IPS-NIHi7 (cell line): ENCODE measurements around the gene PPAN.

Source experiments
- DNase-seq: peaks from one replicate; pipeline ENCODE4 v3.0.0; 2012; ENCODE audit warnings: mixed read lengths; ENCODE audit errors: extremely low spot score

PPAN gene

DNA sequence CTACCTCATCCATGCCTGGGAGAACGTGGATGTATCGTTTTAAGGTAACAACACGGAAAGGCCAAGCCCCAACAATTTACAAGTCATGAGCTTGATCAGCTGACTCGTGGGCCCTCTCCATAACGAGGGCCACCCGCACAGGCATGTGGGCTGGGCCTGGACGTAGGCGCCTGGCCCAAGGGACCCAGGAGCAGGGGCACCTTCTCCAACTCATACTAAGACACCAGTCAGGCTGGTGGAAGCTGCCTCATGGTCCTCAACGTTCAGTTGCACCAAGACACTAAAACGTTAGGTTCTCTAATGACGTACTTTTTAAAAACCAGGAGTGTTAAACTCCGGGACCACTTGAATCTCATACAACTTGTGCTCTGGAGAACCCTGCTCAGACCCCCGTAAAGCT is 35.3 kb downstream of the PPAN start:
- DNase-seq, result no peak

DNA sequence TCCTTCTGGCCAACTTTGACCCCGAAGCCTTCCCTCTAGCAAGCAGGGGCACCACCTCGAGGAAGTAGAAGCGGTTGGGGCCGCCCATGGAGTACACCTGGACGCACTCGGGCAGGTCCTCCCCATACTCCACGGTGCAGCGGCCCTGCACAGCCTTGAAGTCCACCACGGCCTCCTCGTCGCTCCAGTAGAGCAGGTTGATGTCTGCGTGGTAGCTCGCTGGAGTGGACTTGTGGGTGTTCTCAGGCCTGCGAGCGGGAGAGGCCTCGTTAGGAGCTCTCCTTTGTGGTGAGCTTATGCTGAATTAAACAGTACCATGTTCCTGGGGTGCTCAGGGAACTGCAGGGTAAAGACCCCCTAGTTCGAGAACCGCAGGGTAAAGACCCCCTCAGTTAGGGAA is 35.8 kb downstream of the PPAN start:
- DNase-seq, result no peak

DNA sequence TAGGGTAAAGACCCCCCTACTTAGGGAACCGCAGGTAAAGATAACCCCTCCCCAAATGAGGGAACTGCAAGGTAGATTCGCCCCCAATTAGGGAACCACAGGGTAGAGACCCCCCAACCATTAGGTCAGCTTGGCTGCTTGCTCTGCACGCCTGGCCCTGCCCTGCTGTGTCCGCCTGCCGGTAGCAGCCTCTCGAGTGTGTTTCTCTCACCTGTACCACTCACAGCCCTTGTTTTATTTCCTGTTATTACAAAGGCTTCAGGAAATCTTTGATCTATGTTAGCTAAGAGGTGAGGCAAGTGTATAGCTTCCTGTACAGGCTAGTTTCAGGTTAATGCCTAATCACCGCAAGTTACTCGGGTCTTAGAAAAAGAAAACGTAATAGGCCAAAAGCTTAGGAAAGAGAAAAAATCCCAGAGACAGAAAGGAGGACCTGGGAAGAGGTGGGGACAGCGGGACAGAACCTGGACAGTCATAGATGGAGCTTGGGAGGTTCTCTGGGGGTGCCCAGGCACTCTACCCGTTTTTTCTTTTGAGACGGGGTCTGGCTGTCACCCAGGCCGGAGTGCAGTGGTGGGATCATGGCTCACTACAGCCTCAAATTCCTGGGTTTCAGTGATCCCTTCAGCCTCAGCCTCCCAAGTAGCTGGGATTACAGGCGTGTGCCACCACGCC is 36.7 kb downstream of the PPAN start:
- DNase-seq, result no peak

DNA sequence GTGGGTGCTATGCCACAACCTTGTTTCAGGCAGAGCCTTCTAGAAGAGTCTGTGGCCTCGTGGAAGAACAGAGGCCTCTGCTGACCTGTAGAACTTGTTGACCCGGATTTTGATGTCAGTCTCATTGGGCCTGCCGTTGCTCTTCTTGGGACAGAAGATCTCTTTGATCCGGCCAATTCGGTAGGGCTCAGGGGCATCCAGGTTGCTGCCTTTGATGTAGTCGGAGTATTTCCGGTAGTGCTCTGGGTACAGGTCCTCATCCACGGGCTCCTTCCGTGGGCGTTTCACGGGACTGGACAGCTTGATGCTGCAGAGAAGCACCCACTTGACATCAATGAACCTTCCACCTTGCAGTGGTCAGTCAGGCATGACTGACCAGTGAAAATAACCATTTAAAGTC is 37.5 kb downstream of the PPAN start:
- no peak for DNase-seq

DNA sequence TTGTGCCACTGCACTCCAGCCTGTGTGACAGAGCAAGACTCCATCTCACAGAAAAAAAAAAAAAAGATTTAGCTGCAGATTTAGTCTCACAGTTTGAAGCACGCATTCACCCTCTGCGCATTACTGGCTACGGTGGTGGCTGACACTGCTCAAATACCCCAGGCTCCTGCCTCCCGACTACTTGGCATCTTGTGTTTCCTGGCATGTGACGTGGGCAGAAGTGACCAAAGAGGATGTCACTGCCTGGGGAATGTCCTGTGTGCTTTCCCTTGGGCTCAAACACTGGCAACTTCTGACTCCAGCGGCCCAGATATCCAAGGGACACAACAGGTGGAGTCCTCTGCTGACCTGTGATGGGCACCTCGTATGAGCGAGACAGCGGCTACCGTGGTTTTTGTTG is 38.2 kb downstream of the PPAN start:
- DNase-seq, result no peak

DNA sequence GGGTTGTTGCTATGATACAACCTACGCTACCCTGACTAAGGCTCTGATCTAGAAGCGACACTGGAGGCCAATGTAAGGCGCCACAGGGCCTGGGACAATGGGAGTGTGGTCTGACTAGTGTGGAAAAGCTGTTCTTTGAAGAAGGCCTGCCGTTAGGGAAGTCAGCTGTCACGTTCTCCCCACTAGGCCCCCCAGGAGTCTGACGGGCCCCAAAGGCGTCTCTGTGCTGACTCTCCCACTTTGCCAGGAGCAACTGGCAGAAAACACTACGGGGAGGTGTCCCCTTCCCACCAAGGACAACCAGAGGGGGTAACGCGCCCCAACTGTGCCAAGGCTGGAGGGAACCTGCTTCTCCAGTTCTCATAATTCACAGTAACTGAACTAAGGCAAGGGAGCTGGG is 38.9 kb downstream of the PPAN start:
- no peak for DNase-seq

DNA sequence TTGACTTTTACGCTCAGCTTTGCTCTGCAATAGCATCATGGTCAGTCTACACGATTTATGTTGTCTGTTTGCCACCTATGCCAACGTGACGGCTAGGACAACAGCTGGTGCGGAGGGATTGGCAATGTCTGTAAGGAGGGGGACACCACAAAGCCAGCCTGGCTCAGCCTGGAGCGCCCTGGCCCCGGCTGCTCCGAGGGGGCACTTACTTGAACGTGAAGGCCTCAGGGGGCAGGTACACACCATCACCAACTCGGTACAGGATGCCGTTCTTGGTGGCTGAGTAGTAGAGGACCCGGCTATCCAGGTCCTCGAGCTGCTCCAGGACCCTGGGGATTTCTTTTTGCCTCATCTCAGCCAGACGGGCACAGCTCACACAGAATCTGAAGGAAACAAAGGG is 40.0 kb downstream of the PPAN start:
- no peak for DNase-seq

DNA sequence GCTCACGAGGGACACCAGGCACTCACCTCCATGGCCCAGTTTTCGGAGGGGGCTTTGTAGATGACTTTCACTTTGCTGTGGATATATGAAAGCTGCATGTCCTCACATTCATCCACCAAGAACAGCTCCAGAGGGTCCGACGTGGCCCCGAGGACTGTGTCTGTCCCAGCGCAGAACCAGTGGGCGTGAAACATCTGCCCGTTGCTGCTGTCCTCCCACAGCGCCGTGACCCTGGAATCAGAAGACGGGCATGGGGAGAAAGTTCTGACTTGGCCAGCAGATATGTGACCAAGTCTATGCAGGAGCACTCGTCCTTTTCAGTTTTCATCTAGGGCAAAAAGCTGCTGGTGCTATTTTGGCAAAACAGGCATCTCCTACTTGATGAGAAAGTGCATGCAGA is 43.3 kb downstream of the PPAN start:
- no peak for DNase-seq

DNA sequence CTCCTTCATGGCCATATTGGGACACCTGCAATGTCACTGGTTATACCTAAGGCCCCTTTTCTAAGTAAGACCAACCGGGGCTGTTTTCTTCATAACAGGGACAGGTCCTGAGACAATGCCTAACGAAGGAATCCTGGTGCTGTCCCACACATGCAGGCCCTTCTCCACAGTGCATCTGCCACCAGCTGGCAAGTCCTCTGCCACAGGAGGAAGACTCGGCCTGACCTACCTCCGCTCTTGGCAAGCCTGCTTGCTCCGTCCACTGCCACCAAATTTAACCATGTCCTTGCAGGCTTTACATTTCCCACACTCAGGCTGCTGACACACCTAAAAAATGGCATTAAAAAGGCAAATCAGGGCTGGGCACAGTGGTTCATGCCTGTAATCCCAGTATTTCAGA is 45.4 kb downstream of the PPAN start:
- no peak for DNase-seq

DNA sequence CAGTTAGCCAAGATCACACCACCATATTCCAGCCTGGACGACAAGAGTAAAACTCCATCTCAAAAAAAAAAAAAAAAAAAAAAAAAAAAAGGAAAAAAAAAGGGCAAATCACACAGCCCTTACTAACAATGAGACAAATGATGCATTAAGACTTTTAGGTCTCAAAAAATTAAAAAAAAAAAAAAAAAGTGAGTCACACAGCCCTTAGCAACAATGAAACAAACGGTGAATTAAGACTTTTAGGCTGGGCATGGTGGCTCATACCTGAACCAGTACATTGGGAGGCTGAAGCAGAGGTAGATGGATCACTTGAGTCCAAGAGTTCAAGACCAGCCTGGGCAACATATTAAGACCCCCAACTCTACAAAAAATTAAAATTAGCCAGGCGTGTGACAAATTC is 45.9 kb downstream of the PPAN start:
- no peak for DNase-seq

DNA sequence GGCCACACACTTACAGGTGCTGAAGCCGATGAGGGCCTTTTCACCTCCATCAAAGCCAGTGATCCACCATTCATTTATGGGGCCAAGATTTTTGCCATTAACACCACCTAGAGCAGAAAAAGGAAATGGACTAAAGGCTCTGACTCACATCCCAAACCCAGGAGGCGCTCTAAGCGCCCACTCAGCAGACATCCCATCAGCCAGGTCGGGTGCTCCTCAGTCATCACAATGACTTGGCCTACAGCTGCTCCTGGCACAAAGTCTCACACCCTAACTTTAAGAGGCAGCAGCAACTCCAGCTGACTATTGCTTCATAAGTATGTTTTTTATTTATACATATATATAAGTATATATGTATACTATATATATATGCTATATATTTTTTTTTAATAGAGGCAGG is 49.7 kb downstream of the PPAN start:
- DNase-seq, result no peak

DNA sequence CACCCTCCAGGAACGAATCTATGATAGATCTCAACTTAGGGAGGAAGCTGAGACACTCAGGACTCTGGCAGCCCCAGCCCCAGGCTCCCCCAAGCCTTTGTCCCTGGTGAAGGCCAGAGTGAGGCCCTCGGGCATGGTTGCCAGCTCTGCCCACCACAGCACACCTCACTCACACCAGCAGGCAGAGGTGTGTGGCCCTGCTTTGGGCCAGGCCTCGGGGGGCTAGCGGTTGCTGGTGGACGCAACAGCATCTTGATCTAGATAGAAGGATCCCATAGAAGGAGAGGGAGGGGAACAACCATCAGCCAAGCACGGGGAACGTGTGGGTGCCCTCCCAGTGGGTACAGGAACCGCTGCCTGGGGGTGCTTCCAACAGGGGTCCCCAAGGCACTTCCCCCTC is 51.9 kb downstream of the PPAN start:
- DNase-seq, result no peak

DNA sequence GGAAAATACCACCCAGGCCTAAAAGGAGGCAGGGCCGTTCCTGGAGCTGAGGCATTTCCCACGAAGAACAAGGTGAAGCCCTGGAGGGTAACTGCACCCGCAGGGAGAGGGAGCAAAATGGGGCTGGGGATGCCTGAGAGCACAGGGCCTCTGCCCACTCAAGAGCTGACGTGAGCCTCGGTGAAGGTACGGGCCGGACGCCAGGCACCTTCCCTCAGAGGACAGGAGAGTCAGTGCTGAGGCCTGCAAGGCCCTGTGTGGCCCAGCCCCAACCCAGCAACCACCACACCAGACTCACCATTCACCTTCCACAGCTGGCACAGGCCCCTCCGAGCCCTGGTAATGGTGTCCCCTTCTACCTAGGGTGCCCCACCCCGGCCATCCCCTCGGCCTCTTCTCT is 52.3 kb downstream of the PPAN start:
- DNase-seq, result no peak

DNA sequence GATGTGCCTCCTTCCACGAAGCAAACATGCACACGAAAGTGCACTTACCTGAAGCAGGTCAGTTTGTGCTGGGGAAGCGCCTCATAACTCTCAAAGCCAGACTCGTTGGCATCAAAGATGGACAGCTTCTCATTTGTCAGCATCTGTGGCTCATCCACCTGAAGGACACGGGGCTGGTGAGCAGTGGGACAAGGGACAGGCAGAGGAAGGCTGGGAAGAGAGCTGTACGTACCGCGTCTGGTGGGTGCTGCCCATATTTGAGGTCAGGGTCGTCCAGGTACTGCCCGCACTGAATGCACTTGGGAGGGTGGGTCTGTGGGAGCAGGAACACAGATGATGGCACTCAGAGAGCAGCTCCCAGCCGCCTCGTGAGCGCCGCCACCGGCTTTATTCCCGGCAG is 53.4 kb downstream of the PPAN start:
- DNase-seq, result no peak
